C4-2B (cell line): ENCODE results near the gene KYNU.

Source experiments
- ZFX ChIP-seq: fragments of 450-650 bp; IDR thresholded peaks from 2 replicates; pipeline ENCODE4 v1.6.1; 2017
- TF ChIP-seq, protein P1 (sequence below): fragments of 450-650 bp; conservative IDR thresholded peaks from 2 replicates; pipeline ENCODE4 v1.5.1; 2017; ENCODE audit warnings: mild to moderate bottlenecking

GRCh38 chr2:142918624-142919023 is 41.2 kb downstream of the KYNU start:
- TF ChIP-seq, protein P1, sequence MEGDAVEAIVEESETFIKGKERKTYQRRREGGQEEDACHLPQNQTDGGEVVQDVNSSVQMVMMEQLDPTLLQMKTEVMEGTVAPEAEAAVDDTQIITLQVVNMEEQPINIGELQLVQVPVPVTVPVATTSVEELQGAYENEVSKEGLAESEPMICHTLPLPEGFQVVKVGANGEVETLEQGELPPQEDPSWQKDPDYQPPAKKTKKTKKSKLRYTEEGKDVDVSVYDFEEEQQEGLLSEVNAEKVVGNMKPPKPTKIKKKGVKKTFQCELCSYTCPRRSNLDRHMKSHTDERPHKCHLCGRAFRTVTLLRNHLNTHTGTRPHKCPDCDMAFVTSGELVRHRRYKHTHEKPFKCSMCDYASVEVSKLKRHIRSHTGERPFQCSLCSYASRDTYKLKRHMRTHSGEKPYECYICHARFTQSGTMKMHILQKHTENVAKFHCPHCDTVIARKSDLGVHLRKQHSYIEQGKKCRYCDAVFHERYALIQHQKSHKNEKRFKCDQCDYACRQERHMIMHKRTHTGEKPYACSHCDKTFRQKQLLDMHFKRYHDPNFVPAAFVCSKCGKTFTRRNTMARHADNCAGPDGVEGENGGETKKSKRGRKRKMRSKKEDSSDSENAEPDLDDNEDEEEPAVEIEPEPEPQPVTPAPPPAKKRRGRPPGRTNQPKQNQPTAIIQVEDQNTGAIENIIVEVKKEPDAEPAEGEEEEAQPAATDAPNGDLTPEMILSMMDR = no peak
- TF ChIP-seq ZFX = no peak
